ENCODE measurements around the gene TDRD7.

- TF ChIP-seq CTCF (IDR thresholded peaks at IDR 0.05) (0 out of 2 replicates have a peak, but pooled peaks have one; percentile 19), MXI1 (IDR thresholded peaks at IDR 0.05; ENCODE audit: low read depth, low read length) (peak; percentile 13; the same call in 1 of the 2 replicates), NFIC (IDR thresholded peaks at IDR 0.05; ENCODE audit: borderline replicate concordance) (no peak), TAF1 (IDR thresholded peaks at IDR 0.05; ENCODE audit: borderline replicate concordance, low read depth, low read length) (no peak), MAX (IDR thresholded peaks at IDR 0.05; ENCODE audit: low read depth) (no peak), YY1 (IDR thresholded peaks at IDR 0.05; ENCODE audit: low read depth) (no peak), PBX3 (IDR thresholded peaks at IDR 0.05) (no peak), EZH2phosphoT487 (IDR thresholded peaks at IDR 0.05; ENCODE audit: borderline replicate concordance, low read depth) (no peak), RAD21 (IDR thresholded peaks at IDR 0.05; ENCODE audit: low read length) (peak; percentile 53), POLR2AphosphoS5 (IDR thresholded peaks at IDR 0.05; ENCODE audit: low read depth, low read length) (no peak), RCOR1 (IDR thresholded peaks at IDR 0.05; ENCODE audit: low read length) (no peak), USF2 (IDR thresholded peaks at IDR 0.05; ENCODE audit: borderline replicate concordance, low read depth, low read length) (no peak)
- TF ChIP-seq, protein P1, sequence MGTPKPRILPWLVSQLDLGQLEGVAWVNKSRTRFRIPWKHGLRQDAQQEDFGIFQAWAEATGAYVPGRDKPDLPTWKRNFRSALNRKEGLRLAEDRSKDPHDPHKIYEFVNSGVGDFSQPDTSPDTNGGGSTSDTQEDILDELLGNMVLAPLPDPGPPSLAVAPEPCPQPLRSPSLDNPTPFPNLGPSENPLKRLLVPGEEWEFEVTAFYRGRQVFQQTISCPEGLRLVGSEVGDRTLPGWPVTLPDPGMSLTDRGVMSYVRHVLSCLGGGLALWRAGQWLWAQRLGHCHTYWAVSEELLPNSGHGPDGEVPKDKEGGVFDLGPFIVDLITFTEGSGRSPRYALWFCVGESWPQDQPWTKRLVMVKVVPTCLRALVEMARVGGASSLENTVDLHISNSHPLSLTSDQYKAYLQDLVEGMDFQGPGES (IDR thresholded peaks at IDR 0.05; ENCODE audit: low read depth, low read length), result no peak
Observed at GRCh38 chr9:97502984-97503861, 91.3 kb downstream of the TDRD7 start.

All from SK-N-SH (cell line).